ENCODE measurements around the gene VHLL.

DNA sequence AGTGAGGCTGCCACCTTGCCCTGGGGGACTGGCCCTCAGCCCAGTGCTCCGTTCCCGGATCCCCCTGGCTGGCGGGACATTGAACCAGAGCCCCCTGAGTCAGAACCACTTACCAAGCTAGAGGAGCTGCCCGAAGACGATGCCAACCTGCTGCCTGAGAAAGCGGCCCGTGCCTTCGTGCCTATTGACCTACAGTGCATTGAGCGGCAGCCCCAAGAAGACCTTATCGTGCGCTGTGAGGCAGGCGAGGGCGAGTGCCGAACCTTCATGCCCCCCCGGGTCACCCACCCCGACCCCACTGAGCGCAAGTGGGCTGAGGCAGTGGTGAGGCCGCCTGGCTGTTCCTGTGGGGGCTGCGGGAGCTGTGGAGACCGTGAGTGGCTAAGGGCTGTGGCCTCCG lies 13.7 kb downstream of the VHLL start:
- no peak for TF ChIP-seq POLR2A (IDR thresholded peaks at IDR 0.05)
- TF ChIP-seq, protein P1, sequence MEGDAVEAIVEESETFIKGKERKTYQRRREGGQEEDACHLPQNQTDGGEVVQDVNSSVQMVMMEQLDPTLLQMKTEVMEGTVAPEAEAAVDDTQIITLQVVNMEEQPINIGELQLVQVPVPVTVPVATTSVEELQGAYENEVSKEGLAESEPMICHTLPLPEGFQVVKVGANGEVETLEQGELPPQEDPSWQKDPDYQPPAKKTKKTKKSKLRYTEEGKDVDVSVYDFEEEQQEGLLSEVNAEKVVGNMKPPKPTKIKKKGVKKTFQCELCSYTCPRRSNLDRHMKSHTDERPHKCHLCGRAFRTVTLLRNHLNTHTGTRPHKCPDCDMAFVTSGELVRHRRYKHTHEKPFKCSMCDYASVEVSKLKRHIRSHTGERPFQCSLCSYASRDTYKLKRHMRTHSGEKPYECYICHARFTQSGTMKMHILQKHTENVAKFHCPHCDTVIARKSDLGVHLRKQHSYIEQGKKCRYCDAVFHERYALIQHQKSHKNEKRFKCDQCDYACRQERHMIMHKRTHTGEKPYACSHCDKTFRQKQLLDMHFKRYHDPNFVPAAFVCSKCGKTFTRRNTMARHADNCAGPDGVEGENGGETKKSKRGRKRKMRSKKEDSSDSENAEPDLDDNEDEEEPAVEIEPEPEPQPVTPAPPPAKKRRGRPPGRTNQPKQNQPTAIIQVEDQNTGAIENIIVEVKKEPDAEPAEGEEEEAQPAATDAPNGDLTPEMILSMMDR (IDR thresholded peaks at IDR 0.05) = no peak

All from esophagus squamous epithelium (tissue), 4 donors.